SK-N-SH (cell line): Measurements from ENCODE around the gene PHACTR3. TPM values are rescaled to one million over a fixed set of nuclear protein-coding genes. Genes with fewer than 3 reads are reported as not detected.

Source experiments
- CTCF ChIA-PET: fragments of 300-600, 350-600 bp; formaldehyde crosslinking; extraction: SDS; loops from one replicate; lab custom pipeline; 2021; lab: Yijun Ruan, JAX
- POLR2A ChIA-PET: fragments of 350-600 bp; sonication (Branson Sonifier 250); formaldehyde crosslinking; extraction: SDS; loops from one replicate; lab custom pipeline; 2020; ENCODE audit warnings: antibody characterized with exemption, inconsistent platforms; lab: Yijun Ruan, JAX
- DNase-seq: peaks from one replicate; pipeline ENCODE4 v3.0.0; 2012
- H2AFZ ChIP-seq: fragments of 200-600 bp; sonication (generic); 2 replicates; pipeline ENCODE4 v1.8.1; 2016; ENCODE audit warnings: antibody characterized with exemption, mild to moderate bottlenecking, low read depth
- H3F3A ChIP-seq: fragments of 200-600 bp; sonication (generic); replicated peaks from 2 replicates; pipeline ENCODE3; 2016; ENCODE audit warnings: antibody characterized with exemption, mild to moderate bottlenecking; ENCODE audit not compliant: insufficient read depth
- H3K27ac ChIP-seq, 2 experiments: fragments of 200-500 bp in 1 of 2; fragments of 200-600 bp in 1 of 2; sonication (Bioruptor generic) in 1 of 2; sonication (generic), shearing (Covaris generic) in 1 of 2; 2 replicates each; pipeline versions ENCODE4 v1.5.1 to v1.6.1; 2014 to 2016; ENCODE audit warnings: low read depth in 2 of 2, inconsistent platforms in 1 of 2, low read length in 1 of 2, mild to moderate bottlenecking in 1 of 2, mixed read lengths in 1 of 2
- H3K27me3 ChIP-seq: fragments of 200-600 bp; sonication (generic), shearing (Covaris generic); 2 replicates; pipeline ENCODE4 v1.6.1; 2016; ENCODE audit warnings: mixed run types; ENCODE audit not compliant: insufficient read depth
- H3K36me3 ChIP-seq, 2 experiments: fragments of 200-500 bp in 1 of 2; fragments of 200-600 bp in 1 of 2; sonication (Bioruptor generic) in 1 of 2; sonication (generic) in 1 of 2; replicated peaks in 1 of 2; 2 replicates each; pipeline versions ENCODE3 to v1.5.1; 2014 to 2016; ENCODE audit warnings: low read length in 1 of 2, mild to moderate bottlenecking in 1 of 2; ENCODE audit not compliant: insufficient read depth in 2 of 2, control insufficient read depth in 1 of 2
- H3K4me1 ChIP-seq, 2 experiments: fragments of 200-500 bp in 1 of 2; fragments of 200-600 bp in 1 of 2; sonication (Bioruptor generic) in 1 of 2; sonication (generic), shearing (Covaris generic) in 1 of 2; 2 replicates each; pipeline versions ENCODE4 v1.5.1 to v1.6.1; 2014 to 2016; ENCODE audit warnings: low read depth in 1 of 2, low read length in 1 of 2, mixed run types in 1 of 2; ENCODE audit not compliant: insufficient read depth in 2 of 2, control insufficient read depth in 1 of 2
- H3K4me2 ChIP-seq: fragments of 200-600 bp; sonication (generic), shearing (Covaris generic); 2 replicates; pipeline ENCODE4 v1.6.1; 2017; ENCODE audit warnings: mixed run types
- H3K4me3 ChIP-seq, 2 experiments: fragments of 200-500 bp in 1 of 2; fragments of 200-600 bp in 1 of 2; sonication (Bioruptor generic) in 1 of 2; sonication (generic), shearing (Covaris generic) in 1 of 2; 2 replicates each; pipeline versions ENCODE4 v1.5.1 to v1.8.1; 2014 to 2016; ENCODE audit warnings: low read depth in 2 of 2, inconsistent platforms in 1 of 2, low read length in 1 of 2, mild to moderate bottlenecking in 1 of 2, mixed read lengths in 1 of 2, moderate library complexity in 1 of 2
- H3K79me2 ChIP-seq: fragments of 200-600 bp; sonication (generic); 2 replicates; pipeline ENCODE4 v1.8.1; 2017; ENCODE audit warnings: mild to moderate bottlenecking; ENCODE audit not compliant: insufficient read depth
- H3K9ac ChIP-seq: fragments of 200-600 bp; sonication (generic); 2 replicates; pipeline ENCODE4 v1.6.1; 2017; ENCODE audit warnings: mixed run types
- H3K9me2 ChIP-seq: fragments of 200-600 bp; sonication (generic); 2 replicates; pipeline ENCODE4 v1.6.1; 2017; ENCODE audit warnings: mixed run types
- H3K9me3 ChIP-seq: fragments of 200-600 bp; sonication (generic); 2 replicates; pipeline ENCODE4 v1.6.1; 2017; ENCODE audit warnings: mixed run types, mild to moderate bottlenecking, moderate library complexity
- H4K20me1 ChIP-seq: fragments of 200-600 bp; sonication (generic); 2 replicates; pipeline ENCODE4 v1.6.1; 2017; ENCODE audit warnings: mild to moderate bottlenecking, mixed run types; ENCODE audit not compliant: insufficient read depth
- CHD2 ChIP-seq: fragments of 150-350 bp; IDR thresholded peaks from 2 replicates; pipeline ENCODE4 v1.6.1; 2018; ENCODE audit warnings: low read length; ENCODE audit not compliant: partially characterized antibody
- EZH2phosphoT487 ChIP-seq: fragments of 200-600 bp; sonication (generic); IDR thresholded peaks from 2 replicates; pipeline ENCODE4 v1.6.1; 2017; ENCODE audit warnings: low read depth, mixed run types, mild to moderate bottlenecking, antibody characterized with exemption, moderate library complexity, borderline replicate concordance
- FOSL2 ChIP-seq: IDR thresholded peaks from 2 replicates; pipeline ENCODE4 v1.4.0; 2012; ENCODE audit warnings: low read depth, mild to moderate bottlenecking, moderate library complexity, borderline replicate concordance
- FOXJ3 ChIP-seq: sonication (generic); formaldehyde crosslinking; IDR thresholded peaks from 2 replicates; pipeline ENCODE4 v1.5.1; 2020; ENCODE audit warnings: mild to moderate bottlenecking, missing genetic modification reagents
- GATA2 ChIP-seq: sonication (generic); formaldehyde crosslinking; IDR thresholded peaks from 2 replicates; pipeline ENCODE4 v1.5.0; 2020; ENCODE audit warnings: mild to moderate bottlenecking, missing genetic modification reagents
- MEF2A ChIP-seq: IDR thresholded peaks from 2 replicates; pipeline ENCODE4 v1.4.0; 2012; ENCODE audit warnings: low read depth, borderline replicate concordance
- MXI1 ChIP-seq: IDR thresholded peaks from 2 replicates; pipeline ENCODE4 v1.6.1; 2012; ENCODE audit warnings: mild to moderate bottlenecking, low read depth, low read length, improper control_type of control experiment
- NFIC ChIP-seq: IDR thresholded peaks from 2 replicates; pipeline ENCODE4 v1.4.0; 2012; ENCODE audit warnings: borderline replicate concordance
- NRF1 ChIP-seq: IDR thresholded peaks from 2 replicates; pipeline ENCODE4 v1.6.1; 2012; ENCODE audit warnings: low read depth, mild to moderate bottlenecking, low read length
- POLR2AphosphoS5 ChIP-seq: IDR thresholded peaks from 2 replicates; pipeline ENCODE4 v1.6.1; 2012; ENCODE audit warnings: low read depth, low read length
- RAD21 ChIP-seq: IDR thresholded peaks from 2 replicates; pipeline ENCODE4 v1.6.1; 2012; ENCODE audit warnings: mild to moderate bottlenecking, low read length
- RCOR1 ChIP-seq: fragments of 150-350 bp; IDR thresholded peaks from 2 replicates; pipeline ENCODE4 v1.6.1; 2017; ENCODE audit warnings: antibody characterized with exemption, low read length
- RFX5 ChIP-seq: IDR thresholded peaks from 2 replicates; pipeline ENCODE4 v1.6.1; 2012; ENCODE audit warnings: mild to moderate bottlenecking, improper control_type of control experiment, low read length
- TAF1 ChIP-seq: IDR thresholded peaks from 2 replicates; pipeline ENCODE4 v1.6.1; 2012; ENCODE audit warnings: low read depth, mild to moderate bottlenecking, low read length, moderate library complexity, borderline replicate concordance
- TCF12 ChIP-seq: IDR thresholded peaks from 2 replicates; pipeline ENCODE4 v1.4.0; 2012
- TEAD4 ChIP-seq: IDR thresholded peaks from 2 replicates; pipeline ENCODE4 v1.4.0; 2012; ENCODE audit warnings: mild to moderate bottlenecking, borderline replicate concordance; ENCODE audit not compliant: insufficient read depth
- WGBS: methylation state at CpG from one replicate; pipeline ENCODE4 v1.1.6; 2017; ENCODE audit warnings: low lambda C conversion rate; 5-methylcytosine and 5-hydroxymethylcytosine counted together
- polyA plus RNA-seq, 3 experiments: library from polyadenylated mRNA; depleted of rRNA; stranded (reverse); fragments of >200 nt; gene quantifications; 2 replicates each; pipeline ENCODE4 v1.2.3, GENCODE V29; 2012
- TF ChIP-seq, protein P1 (sequence below): fragments of 150-350 bp; IDR thresholded peaks from 2 replicates; pipeline ENCODE4 v1.6.1; 2017; ENCODE audit warnings: antibody characterized with exemption, low read length, low read depth, borderline replicate concordance
- TF ChIP-seq, protein P2 (sequence below): IDR thresholded peaks from 2 replicates; pipeline ENCODE4; 2012
- TF ChIP-seq, protein P3 (sequence below): IDR thresholded peaks from 2 replicates; pipeline ENCODE4 v1.4.0; 2012; ENCODE audit warnings: low read depth

Gene PHACTR3
- polyA plus RNA-seq, 1 of the 3 experiments (the other 2 are of a cell fraction) = 0.10 TPM

DNA sequence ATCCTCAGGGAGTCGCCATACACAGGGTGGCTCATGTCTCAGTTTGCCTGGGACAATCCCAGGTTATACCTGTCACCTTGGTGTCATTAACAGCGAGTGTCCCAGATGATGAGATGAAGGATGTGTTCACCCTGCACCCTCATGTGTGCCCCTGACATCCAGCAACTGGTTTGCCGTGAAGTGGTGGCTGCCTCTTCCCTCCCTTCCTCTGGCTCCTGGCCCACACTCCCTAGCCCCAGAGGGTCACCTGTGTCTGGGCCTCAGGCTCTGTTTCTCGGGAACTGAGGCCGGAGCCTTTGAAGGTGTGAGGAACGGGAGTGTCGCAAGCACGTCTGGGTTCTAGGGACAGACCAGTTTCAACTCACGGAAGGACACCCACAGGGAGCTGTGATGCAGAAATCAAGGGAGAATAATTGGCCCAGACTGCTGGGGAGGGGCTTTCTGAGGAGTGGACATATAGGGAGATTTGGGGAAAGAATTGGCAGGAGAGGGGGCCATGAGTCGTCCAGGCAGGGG, 35.8 kb upstream of the PHACTR3 start:
- CTCF ChIA-PET = interaction anchor here (3.8 to 6.9 kb wide), 3 partner anchors 8 to 181 kb away, joined by 59 to 107 read pairs (median 62); no protein-coding TSS in a partner anchor
- Histone ChIP-seq H3K27me3 (no peaks in the 10 kb centered on the region), H3K4me2 (no peak overlapping the region), H3K4me3 (no peak overlapping the region), H4K20me1 (no peaks in the 10 kb centered on the region), H3K4me1 (peaks cover 0 to 9% of the 10 kb centered on the region in 2 experiments; a peak in 1 of 4 replicates), H3K79me2 (no peaks in the 10 kb centered on the region), H2AFZ (no peak overlapping the region), H3K36me3 (no peaks in the 10 kb centered on the region), H3K9me2 (no peaks in the 10 kb centered on the region), H3K9me3 (no peaks in the 10 kb centered on the region), H3K9ac (no peak overlapping the region), H3K27ac (no peak overlapping the region), H3F3A (no peaks in the 10 kb centered on the region)
- no peak for DNase-seq
- TF ChIP-seq RFX5 = no peak
- no peak for TF ChIP-seq POLR2AphosphoS5
- no peak for TF ChIP-seq MEF2A
- no peak for TF ChIP-seq NFIC
- no peak for TF ChIP-seq GATA2
- no peak for TF ChIP-seq EZH2phosphoT487
- no peak for TF ChIP-seq MXI1
- TF ChIP-seq FOSL2 = no peak
- no peak for TF ChIP-seq FOXJ3
- TF ChIP-seq, protein P1, sequence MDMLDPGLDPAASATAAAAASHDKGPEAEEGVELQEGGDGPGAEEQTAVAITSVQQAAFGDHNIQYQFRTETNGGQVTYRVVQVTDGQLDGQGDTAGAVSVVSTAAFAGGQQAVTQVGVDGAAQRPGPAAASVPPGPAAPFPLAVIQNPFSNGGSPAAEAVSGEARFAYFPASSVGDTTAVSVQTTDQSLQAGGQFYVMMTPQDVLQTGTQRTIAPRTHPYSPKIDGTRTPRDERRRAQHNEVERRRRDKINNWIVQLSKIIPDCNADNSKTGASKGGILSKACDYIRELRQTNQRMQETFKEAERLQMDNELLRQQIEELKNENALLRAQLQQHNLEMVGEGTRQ = no peak
- no peak for TF ChIP-seq TAF1
- no peak for TF ChIP-seq RCOR1
- TF ChIP-seq NRF1 = no peak
- no peak for TF ChIP-seq TEAD4
- TF ChIP-seq TCF12 = no peak
- TF ChIP-seq, protein P2, sequence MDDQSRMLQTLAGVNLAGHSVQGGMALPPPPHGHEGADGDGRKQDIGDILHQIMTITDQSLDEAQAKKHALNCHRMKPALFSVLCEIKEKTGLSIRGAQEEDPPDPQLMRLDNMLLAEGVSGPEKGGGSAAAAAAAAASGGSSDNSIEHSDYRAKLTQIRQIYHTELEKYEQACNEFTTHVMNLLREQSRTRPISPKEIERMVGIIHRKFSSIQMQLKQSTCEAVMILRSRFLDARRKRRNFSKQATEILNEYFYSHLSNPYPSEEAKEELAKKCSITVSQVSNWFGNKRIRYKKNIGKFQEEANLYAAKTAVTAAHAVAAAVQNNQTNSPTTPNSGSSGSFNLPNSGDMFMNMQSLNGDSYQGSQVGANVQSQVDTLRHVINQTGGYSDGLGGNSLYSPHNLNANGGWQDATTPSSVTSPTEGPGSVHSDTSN = no peak
- TF ChIP-seq CHD2 = no peak
- no peak for TF ChIP-seq RAD21
- TF ChIP-seq, protein P3, sequence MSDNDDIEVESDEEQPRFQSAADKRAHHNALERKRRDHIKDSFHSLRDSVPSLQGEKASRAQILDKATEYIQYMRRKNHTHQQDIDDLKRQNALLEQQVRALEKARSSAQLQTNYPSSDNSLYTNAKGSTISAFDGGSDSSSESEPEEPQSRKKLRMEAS = no peak
- POLR2A ChIA-PET = no interaction called here
- WGBS = 26% methylated on average over 9 of the region's 10 CpGs
